Endometrial microvascular endothelial cells (primary cell): Measurements from ENCODE around the gene TPM3. TPM values are rescaled to one million over a fixed set of nuclear protein-coding genes. Genes with fewer than 3 reads are reported as not detected.
"Not testable (repeated sequence)": the region's sequence is repeated elsewhere in the genome, so short reads cannot be mapped to it uniquely, and the experiment has no call there.

Source experiments
- in situ Hi-C: cut with HindIII; loops from 2 replicates; pipeline ENCODE4 v1.10.0; 2017; ENCODE audit warnings: low sequenced_read_pairs, low pct_unique_long_range_greater_than_20kb; ENCODE audit errors: inconsistent ontology term
- total RNA-seq: library from RNA; depleted of rRNA; stranded (reverse); fragments of >200 nt; gene quantifications from one replicate; pipeline ENCODE4 v1.2.3, GENCODE V29; 2015; ENCODE audit errors: inconsistent ontology term

Gene TPM3
- 973 TPM for total RNA-seq

DNA sequence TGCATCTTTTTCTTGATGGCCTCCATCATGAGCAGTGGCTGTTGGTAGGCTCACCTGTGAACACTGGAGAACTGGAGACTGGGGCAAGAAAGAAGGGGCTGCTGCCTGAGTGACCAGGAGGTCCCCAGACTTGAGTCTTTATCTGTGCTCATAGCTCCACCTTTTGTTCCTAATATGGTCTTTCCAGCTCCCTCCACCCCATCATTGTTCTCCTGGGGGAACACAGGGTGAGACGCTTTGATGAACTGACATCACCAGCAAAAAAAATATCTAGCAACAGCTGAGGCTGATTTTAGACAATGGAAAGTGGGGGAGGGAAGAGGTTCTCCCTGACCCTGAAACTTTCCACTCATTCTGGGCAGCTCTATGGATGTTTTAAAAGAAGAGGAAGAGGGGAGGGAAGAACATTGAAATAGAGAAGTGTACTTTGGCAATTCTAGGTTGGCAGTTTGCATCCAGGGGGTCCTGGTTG is at the start of gene TPM3:
Gene TPM3 (minus strand): TSS at position 111 of the 472 bp plus-strand sequence. CDS start 82 bp downstream, at position 29.
- in situ Hi-C loops = no loop called here

DNA sequence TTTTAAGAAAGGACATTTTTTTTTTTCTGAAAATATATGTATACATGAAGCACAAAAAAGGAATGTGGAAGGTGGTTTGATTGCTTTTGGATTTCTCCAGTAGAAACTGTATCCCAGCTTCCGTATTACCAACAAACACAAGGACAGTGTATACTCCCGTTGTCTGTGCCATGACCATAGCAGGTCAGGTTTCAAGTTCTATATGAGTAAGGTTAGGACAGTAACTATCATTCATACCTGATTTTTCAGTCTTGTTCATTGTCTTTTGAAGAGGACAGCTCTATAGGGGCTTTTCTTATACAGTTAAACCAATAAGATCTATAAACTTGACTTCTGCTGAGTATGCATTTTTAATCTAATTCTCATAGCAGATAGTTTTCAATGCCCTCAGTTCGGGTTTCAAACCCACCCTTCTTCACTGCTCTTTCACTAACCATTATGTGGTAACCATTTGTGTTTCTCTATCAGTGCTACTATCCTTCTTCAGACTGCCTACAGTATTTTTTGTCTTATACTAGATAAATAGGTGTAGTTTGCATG is 48.5 kb upstream of the TPM3 start:
- in situ Hi-C loops = no loop called here

DNA sequence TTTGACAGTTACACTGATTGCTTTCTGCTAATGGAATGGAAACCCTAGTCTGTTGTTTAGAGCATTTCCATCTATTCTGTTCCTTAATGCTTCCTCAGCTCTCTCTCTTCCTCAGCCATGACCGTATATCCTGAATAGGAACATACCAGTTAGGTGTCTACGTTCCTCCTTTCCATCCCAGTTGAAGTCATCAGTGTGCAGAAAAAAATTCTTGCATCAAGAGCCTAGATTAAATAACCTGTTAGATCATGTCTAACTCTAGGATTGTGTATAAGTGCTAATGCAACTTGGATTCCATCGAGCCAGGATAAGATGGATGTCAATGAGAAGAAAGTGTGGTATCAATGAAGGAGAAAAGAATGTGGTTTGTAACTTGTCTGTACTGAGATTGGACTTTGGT is 47.6 kb upstream of the TPM3 start:
- in situ Hi-C loops = no loop called here

DNA sequence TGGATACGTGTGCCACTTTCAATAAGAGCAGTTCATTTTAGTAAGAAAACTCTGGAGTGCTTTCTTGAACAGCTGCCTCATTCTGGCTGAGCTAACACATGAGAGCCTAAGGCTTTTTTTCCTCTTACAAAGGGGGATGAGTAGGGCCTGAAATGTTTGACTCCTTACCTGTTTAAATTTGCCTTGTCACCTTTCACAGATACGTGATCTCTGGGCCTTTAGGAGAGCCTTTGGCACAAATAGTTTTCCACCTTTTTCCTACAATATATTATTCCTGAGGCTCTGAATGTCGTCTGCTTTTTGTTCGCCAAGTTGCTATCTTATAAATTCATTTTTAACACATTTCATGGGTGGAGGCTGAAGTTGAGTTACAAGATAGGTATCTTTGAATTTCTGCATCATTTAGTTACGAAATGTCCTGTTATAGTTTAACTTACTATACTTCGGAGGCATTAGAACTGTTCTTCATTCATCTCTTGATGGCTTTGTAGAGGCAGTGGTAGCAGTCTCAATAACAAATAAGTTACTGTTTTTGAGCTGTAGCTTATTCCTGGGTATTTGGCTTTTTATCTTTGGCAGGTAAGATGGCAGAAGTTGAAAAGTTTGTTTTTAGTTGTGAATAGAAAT is 46.1 kb upstream of the TPM3 start:
- in situ Hi-C loops = no loop called here

DNA sequence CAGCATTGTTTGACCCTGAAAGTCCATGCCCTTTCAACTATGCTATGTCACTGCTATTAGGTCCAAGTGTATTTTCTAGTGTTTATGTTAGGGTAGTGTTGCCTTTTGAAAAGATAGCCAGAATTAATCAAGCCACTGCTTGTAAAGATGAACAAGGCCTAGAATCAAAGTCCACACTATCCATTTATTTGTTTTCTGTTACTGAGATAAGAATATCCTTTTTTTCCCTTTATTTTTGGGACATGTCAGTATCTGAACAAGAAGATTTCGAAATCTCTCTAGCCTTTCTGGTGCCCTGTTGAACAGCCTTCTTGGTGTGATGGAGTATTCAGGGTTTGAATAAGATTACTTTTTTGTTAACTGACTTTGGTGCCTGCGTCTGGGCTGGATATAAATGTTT is 45.5 kb upstream of the TPM3 start:
- in situ Hi-C loops = no loop called here

DNA sequence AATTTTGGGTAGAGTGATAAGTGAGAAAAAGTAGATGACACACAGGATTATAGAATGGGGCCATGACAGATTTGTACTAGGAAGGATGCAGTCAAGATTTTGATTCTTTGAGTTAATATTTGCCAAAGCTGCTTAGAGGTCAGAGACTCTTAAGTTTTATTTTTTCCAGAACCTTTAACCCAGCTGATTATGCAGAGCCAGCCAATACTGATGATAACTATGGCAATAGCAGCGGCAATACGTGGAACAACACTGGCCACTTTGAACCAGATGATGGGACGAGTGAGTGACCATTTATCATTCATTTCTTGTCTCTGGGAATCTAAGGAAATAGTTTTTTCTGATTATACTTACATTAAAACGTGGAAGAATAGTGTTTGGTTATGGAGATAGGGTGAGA is 45.0 kb upstream of the TPM3 start:
- in situ Hi-C loops = no loop called here

DNA sequence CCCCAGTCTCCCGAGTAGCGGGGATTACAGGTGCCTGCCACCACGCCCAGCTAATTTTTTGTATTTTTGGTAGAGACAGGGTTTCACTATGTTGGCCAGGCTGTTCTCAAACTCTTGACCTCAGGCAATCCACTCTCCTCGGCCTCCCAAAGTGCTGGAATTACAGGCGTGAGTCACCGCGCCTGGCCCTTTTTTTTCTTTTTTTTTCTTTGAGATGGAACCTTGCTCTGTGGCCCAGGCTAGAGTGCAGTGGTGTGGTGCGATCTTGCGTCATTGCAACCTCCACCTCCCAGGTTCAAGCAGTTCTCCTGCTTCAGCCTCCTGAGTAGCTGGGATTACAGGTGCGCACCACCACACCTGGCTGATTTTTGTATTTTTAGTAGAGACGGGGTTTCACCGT is 41.2 kb upstream of the TPM3 start:
- in situ Hi-C loops = not testable (repeated sequence)

DNA sequence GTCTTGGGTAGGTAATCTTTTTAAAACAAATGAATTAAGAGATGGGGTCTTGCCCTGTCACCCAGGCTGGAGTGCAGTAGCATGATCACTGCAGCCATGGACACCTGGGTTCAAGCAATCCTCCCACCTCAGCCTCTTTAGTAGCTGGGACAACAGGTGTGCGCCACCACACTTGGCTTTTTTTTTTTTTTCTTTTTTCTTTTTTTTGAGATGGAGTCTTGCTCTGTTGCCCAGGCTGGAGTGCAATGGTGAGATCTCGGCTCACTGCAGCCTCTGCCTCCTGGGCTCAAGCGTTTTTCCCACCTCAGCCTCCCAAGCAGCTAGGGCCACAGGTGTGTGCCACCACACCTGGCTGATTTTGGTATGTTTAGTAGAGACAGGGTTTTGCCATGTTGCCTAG is 39.2 kb upstream of the TPM3 start:
- in situ Hi-C loops = not testable (repeated sequence)

DNA sequence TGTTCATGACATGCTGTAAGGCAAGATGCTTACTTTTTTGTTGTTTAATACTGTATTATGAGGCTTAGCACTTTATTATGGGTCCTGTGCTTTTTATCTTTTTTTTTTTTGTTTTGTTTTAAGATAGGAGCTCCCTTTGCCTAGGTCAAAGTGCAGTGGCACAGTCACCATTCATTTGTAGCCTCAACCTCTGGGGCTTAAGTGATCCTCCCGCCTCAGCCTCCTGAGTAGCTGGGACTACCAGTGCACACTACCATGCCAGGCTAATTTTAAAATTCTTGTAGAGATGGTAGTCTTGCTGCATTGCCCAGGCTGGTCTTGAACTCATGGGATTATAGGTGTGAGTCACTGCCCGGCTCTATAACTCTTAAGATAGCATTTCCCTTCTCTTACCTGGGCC is 33.5 kb upstream of the TPM3 start:
- in situ Hi-C loops = no loop called here

DNA sequence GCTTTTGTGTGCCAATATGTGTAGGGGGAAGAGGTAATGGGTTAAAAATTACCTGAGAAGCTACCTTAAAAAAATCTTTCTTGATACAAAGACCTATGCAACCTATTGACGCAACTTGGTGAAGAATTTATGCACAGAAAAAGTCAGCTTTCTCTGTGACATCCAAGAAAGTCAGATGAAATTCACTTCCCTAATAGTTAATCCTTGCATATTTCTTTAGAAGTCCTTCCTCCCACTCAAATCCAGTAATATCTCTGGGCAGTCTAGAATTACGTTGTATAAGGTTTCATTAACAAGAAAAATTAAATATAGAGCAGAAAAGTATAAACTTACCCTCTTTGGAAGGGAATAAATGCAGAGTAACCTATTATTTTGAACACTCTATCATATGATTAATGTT is 31.7 kb upstream of the TPM3 start:
- in situ Hi-C loops = no loop called here

DNA sequence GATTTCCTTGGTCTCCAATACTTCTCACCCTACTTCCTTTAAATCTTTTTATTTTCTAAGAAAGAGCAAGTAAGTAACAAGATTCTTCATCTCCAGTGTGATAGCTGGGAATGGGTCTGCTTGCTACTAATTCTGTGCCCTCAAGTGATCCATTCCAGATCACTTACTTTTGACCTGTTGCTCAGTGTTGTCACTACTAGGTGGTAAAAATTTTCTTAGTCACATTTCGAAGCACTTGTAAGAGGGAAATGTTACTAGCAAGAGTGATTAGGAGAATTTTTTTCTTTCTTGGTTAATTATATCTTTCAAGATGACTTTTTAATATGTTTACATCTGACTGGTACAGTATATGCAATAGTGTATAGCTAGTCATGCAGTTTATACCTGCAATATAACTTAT is 31.0 kb upstream of the TPM3 start:
- in situ Hi-C loops = no loop called here

DNA sequence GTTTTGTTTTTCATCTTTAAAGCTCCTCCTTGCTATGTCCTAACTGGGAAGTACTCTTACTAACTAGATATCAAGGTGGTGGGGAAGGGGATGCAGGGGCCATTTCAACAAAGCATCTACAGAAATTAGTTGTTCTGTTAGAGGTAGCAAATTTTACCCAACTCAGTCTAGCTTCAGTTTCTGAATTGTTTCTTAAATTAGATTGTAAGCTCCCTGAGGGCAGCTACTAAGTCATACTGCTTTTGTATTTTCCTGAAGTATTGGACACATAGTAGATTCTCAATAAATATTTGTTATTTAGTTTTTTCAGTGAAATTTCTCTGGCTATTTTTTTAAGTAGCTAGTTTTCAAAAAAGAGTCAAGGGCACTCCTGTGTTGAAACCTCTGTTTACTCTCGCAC is 30.6 kb upstream of the TPM3 start:
- in situ Hi-C loops = no loop called here

DNA sequence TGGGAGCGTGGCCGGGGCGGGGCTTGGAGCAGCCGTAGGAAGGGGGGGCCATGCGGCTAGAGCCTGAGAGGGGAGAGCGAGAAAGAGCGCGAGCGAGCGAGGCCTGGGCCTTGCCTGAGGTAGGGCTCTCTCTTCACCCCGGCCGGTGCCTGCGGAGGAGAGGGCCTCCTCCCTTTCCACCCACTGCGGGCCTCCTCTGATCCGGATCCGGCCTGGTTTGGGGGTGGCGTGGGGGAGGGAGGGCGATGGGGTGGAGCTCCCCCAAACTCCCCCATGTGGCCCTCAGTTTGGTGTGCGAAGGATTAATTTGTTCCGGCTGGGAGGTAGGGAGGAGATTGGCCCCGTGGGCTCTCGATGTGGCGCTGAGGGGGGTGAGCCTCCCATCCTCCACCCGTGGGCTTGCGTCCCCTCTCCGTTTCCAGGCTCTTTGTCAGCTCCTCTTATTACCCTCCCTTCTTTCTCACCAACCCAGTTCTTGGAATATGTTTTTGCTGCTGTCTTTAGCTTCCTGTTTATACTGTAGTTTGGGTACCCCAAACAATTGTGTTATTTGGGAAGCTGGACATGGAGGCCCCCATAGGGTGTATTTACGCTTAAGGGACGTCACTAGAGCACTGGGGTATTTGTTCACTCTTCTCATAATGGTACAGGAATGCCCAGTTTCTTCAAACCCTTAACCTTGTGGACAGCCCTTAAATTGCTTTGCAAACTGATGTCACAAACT is 29.5 kb upstream of the TPM3 start:
- in situ Hi-C loops = no loop called here

DNA sequence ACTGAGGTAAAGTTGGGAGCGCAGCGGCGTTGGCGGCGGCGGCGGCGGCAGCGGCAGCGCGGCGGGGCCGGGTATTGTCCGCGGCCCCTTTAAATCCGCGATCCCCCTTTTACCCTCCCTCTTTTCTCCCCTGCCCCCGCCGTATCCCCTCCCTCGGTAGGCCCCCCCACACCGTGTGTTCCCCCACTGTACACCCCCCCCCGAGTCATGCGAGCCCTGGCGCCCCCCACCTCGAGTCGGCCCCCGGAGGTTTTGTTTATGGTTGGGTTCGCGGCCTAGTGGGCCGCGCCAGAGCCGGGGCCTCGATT is 29.0 kb upstream of the TPM3 start:
- in situ Hi-C loops = no loop called here

DNA sequence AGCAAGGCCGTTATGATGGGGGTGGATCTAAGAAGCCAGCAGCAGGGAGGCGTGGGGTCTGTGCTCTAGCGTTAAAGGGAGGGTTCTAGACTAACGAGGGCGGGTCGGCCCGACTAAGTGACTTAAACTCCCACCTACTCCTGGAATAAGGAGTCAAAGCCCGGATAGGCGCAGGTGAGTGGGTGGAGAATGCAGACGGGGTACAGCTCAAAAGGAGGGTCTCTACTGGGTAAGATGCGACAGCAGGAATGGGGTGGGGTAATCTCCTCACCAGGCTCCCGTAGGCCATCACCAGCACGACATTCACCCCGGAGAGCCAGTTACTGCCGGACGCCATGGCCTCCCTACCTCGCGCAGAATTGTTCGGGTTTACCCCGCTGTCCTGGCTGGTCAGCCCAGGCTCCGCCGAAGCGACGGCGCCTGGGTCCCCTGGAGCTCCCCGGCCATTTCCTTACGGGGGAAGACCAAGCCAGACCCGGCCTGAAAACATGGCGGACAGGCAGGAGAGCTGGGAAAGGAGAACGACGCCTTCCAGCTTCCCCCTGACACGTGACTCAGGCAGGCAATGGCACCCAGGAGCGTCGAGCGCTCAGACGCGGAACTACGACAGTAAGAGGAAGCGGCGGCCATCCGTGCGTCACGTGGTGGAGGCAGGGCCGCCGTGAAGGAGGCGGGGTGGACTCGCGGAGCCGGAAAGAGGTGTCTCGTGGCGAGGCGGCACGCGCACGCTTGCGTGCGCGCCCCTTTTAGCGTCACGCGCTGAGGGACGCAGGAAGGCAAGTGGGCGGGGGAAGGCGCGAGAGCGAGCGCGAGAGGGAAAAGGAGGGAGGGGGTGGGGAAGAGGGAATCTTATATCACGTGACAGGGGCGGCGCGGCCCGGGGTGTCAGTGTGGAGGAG is 28.4 kb upstream of the TPM3 start, which contains the start of gene UBAP2L:
Gene UBAP2L (plus strand): TSS at position 885 of the 899 bp plus-strand sequence. CDS start 4,169 bp downstream, outside the sequence.
- in situ Hi-C loops = no loop called here

DNA sequence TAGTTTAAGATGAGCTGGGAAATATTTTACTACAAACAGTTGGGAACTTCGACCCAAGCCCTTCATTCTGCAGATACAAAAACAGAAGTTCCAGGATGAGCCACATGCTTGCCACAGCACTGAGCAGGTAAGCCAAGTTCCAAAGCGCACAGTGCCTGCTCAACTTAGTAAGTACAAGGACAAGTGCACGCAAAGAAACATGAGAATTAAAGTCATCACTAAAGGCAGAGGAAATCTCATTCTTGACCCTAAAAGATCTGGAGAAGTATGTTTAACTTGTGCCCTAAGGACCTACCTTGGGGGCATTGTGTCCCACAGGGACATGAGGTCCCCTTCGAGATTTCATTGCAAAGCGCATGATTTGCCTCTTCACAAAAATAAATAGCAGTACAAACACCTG is 27.6 kb upstream of the TPM3 start:
- in situ Hi-C loops = no loop called here

DNA sequence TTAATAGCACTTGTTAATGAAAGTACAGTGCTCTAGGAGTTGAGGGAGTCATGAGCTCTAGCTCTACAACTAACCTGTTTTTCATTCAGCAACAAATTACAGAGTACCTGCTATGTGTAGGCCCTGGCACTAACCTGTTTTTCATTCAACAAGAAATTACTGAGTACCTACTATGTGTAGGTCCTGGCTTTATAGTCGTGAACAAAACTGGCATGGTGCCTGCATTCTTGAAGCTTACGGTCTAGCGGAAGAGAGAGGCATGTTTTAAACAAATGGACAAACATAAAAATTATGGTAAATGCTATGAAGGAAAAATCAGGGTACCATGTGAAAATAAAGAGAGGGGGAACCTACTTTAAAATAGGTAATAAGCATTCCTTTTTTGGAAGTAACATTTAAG is 26.6 kb upstream of the TPM3 start:
- in situ Hi-C loops = no loop called here

DNA sequence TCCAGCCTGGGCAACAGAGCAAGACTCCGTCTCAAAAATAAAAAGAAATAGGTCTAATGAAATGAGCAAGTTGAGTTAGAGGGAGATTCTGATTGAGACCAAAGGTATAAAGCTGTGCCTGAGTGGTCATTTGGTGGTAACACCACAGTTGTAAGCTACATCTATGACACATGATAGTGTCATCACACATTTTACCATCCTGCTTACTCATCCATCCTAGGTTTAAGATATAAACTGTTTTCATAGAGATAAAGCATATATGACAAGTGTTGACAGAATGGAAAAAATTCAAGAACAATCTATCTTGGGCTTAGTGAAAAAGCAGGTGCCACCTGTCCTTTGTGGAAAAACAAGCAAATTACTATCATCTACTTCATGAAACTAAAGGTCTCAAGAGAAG is 21.4 kb upstream of the TPM3 start:
- in situ Hi-C loops = no loop called here

DNA sequence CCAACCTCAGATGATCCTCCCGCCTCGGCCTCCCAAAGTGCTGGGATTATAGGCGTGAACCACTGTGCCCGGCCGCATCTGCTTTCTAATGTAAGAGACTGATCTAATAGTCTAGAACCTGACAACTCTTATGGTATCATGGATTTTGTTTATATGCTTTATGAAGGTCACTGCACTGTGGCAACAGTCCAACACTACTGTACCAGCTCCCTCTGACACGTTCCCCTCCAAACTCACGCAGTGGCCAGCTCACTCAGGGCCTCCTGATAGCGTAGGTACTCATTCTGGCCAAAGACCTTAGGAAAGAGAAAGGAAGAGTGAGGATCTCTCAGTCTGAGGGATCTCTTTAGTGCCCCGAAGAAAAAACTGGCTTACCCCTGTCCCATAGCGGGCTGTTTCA is 20.2 kb upstream of the TPM3 start:
- in situ Hi-C loops = no loop called here
